ENCODE data around the gene BMP15.

BMP15 gene

GRCh38 chrX:50910685-50911176 lies at the start of gene BMP15:
TSS of gene BMP15 (plus strand) at chrX:50910735. CDS start at chrX:50910784, 49 bp downstream.
- DNase-seq (ENCODE audit: low spot score) = no peak

GRCh38 chrX:50863471-50863870 lies 47.1 kb upstream of the BMP15 start:
- DNase-seq (ENCODE audit: low spot score) = no peak

- no peak for DNase-seq (ENCODE audit: low spot score)
Observed at GRCh38 chrX:50865311-50865710, 45.2 kb upstream of the BMP15 start.

- no peak for DNase-seq (ENCODE audit: low spot score)
Observed at GRCh38 chrX:50871922-50872453, 38.5 kb upstream of the BMP15 start.

GRCh38 chrX:50874876-50875275 lies 35.7 kb upstream of the BMP15 start:
- no peak for DNase-seq (ENCODE audit: low spot score)

- DNase-seq (ENCODE audit: low spot score) = no peak
Observed at GRCh38 chrX:50876551-50876950, 34.0 kb upstream of the BMP15 start.

GRCh38 chrX:50877310-50877709 lies 33.2 kb upstream of the BMP15 start:
- no peak for DNase-seq (ENCODE audit: low spot score)

- DNase-seq (ENCODE audit: low spot score) = no peak
Observed at GRCh38 chrX:50881028-50881427, 29.5 kb upstream of the BMP15 start.

- no peak for DNase-seq (ENCODE audit: low spot score)
Observed at GRCh38 chrX:50888884-50889283, 21.7 kb upstream of the BMP15 start.

- DNase-seq (ENCODE audit: low spot score) = no peak
Observed at GRCh38 chrX:50889582-50889981, 21.0 kb upstream of the BMP15 start.

- DNase-seq (ENCODE audit: low spot score) = no peak
Observed at GRCh38 chrX:50893047-50893446, 17.5 kb upstream of the BMP15 start.

GRCh38 chrX:50893466-50893865 lies 17.1 kb upstream of the BMP15 start:
- no peak for DNase-seq (ENCODE audit: low spot score)

- DNase-seq (ENCODE audit: low spot score) = no peak
Observed at GRCh38 chrX:50905334-50905733, 5.2 kb upstream of the BMP15 start.

GRCh38 chrX:50913520-50913919 lies 3.0 kb downstream of the BMP15 start:
- DNase-seq (ENCODE audit: low spot score) = peak; percentile 10

- no peak for DNase-seq (ENCODE audit: low spot score)
Observed at GRCh38 chrX:50920132-50920531, 9.6 kb downstream of the BMP15 start.

- no peak for DNase-seq (ENCODE audit: low spot score)
Observed at GRCh38 chrX:50927127-50927526, 16.6 kb downstream of the BMP15 start.

- DNase-seq (ENCODE audit: low spot score) = no peak
Observed at GRCh38 chrX:50941638-50942037, 31.1 kb downstream of the BMP15 start.

GRCh38 chrX:50942471-50942870 lies 31.9 kb downstream of the BMP15 start:
- no peak for DNase-seq (ENCODE audit: low spot score)

GRCh38 chrX:50952406-50952805 lies 41.9 kb downstream of the BMP15 start:
- no peak for DNase-seq (ENCODE audit: low spot score)

- DNase-seq (ENCODE audit: low spot score) = no peak
Observed at GRCh38 chrX:50953832-50954231, 43.3 kb downstream of the BMP15 start.

- DNase-seq (ENCODE audit: low spot score) = no peak
Observed at GRCh38 chrX:50962156-50962555, 51.6 kb downstream of the BMP15 start.

GRCh38 chrX:50963842-50964241 lies 53.3 kb downstream of the BMP15 start:
- DNase-seq (ENCODE audit: low spot score) = no peak

All from COLO829 (cell line).